H1 (cell line): Measurements from ENCODE around the gene HAND1. TPM values are rescaled to one million over a fixed set of nuclear protein-coding genes. Genes with fewer than 3 reads are reported as not detected.
A peak's percentile ranks its signal among the peaks of the same experiment; 100 is the strongest.

Experiments used
- CTCF ChIA-PET: fragments of 300-600 bp; sonication (Branson Sonifier 250); formaldehyde crosslinking; loops from one replicate; lab custom pipeline; 2021; ENCODE audit not compliant: partially characterized antibody; lab: Charles Lee
- POLR2A ChIA-PET: fragments of 300-600 bp; sonication (Branson Sonifier 250); formaldehyde crosslinking; loops from one replicate; lab custom pipeline; 2021; ENCODE audit warnings: inconsistent platforms; ENCODE audit not compliant: partially characterized antibody; lab: Charles Lee
- DNase-seq, 2 experiments: peaks; one replicate each; pipeline versions ENCODE4 v3.0.0 to v3.0.0-alpha.2; 2010 to 2022; ENCODE audit warnings: low spot score in 2 of 2, low read depth in 1 of 2, mixed read lengths in 1 of 2
- FAIRE-seq: peaks from 2 replicates; lab custom pipeline; 2011; peaks lifted over from hg19 to GRCh38; lab: Jason Lieb, UNC
- H2AFZ ChIP-seq: 2 replicates; pipeline ENCODE4 v1.8.1; 2012; ENCODE audit warnings: low read length, inconsistent platforms
- H2AK5ac ChIP-seq: 2 replicates; pipeline ENCODE4 v1.6.1; 2013; ENCODE audit warnings: low read depth, low read length
- H2BK120ac ChIP-seq: replicated peaks from 2 replicates; pipeline ENCODE3; 2013; ENCODE audit warnings: low read depth, low read length, inconsistent platforms
- H2BK12ac ChIP-seq: 2 replicates; pipeline ENCODE4 v1.6.1; 2013; ENCODE audit warnings: low read depth, low read length
- H2BK15ac ChIP-seq: 2 replicates; pipeline ENCODE4 v1.6.1; 2013; ENCODE audit warnings: low read length
- H2BK20ac ChIP-seq: 2 replicates; pipeline ENCODE4 v1.6.1; 2013; ENCODE audit warnings: low read length
- H2BK5ac ChIP-seq: 2 replicates; pipeline ENCODE4 v1.6.1; 2013; ENCODE audit warnings: low read depth, low read length
- H3K14ac ChIP-seq: 2 replicates; pipeline ENCODE4 v1.6.1; 2013; ENCODE audit warnings: inconsistent platforms; ENCODE audit not compliant: insufficient read length
- H3K18ac ChIP-seq: 2 replicates; pipeline ENCODE4 v1.6.1; 2013; ENCODE audit warnings: low read length; ENCODE audit errors: extremely low read depth
- H3K23ac ChIP-seq: 2 replicates; pipeline ENCODE4 v1.6.1; 2013; ENCODE audit warnings: inconsistent platforms; ENCODE audit not compliant: insufficient read length
- H3K23me2 ChIP-seq: 2 replicates; pipeline ENCODE4 v1.6.1; 2013; ENCODE audit warnings: low read depth, low read length
- H3K27ac ChIP-seq: 2 replicates; pipeline ENCODE4 v1.6.1; 2011; ENCODE audit warnings: low read depth, low read length, inconsistent platforms
- H3K27me3 ChIP-seq, 4 experiments: replicated peaks in 1 of 4; 1 replicate in 1 of 4; 2 replicates in 3 of 4; pipeline versions ENCODE4 v1.6.1 to v1.8.1; 2011 to 2013; ENCODE audit warnings: low read length in 3 of 4, mild to moderate bottlenecking in 3 of 4, inconsistent platforms in 2 of 4, mixed read lengths in 2 of 4, moderate library complexity in 1 of 4; ENCODE audit not compliant: control insufficient read depth in 3 of 4, insufficient read depth in 3 of 4; ENCODE audit errors: extremely low read depth in 1 of 4
- H3K36me3 ChIP-seq, 4 experiments: 2 replicates each; pipeline versions ENCODE4 v1.6.1 to v1.8.1; 2011 to 2013; ENCODE audit warnings: mild to moderate bottlenecking in 4 of 4, low read length in 3 of 4, moderate library complexity in 2 of 4, control low read depth in 1 of 4, inconsistent platforms in 1 of 4; ENCODE audit not compliant: insufficient read depth in 4 of 4, control insufficient read depth in 2 of 4
- H3K4ac ChIP-seq: replicated peaks from 2 replicates; pipeline ENCODE3; 2013; ENCODE audit warnings: low read length, low read depth, mixed read lengths, inconsistent platforms; ENCODE audit not compliant: insufficient read length
- H3K4me1 ChIP-seq, 4 experiments: replicated peaks in 1 of 4; 1 replicate in 1 of 4; 2 replicates in 3 of 4; pipeline versions ENCODE4 v1.6.1 to v1.8.1; 2011 to 2013; ENCODE audit warnings: low read length in 3 of 4, inconsistent platforms in 2 of 4, mixed read lengths in 1 of 4; ENCODE audit not compliant: insufficient read depth in 4 of 4, control insufficient read depth in 3 of 4
- H3K4me2 ChIP-seq, 2 experiments: 2 replicates each; pipeline versions ENCODE4 v1.6.1 to v1.8.1; 2011 to 2013; ENCODE audit warnings: low read depth in 2 of 2, low read length in 2 of 2, control low read depth in 1 of 2, inconsistent platforms in 1 of 2, mild to moderate bottlenecking in 1 of 2; ENCODE audit not compliant: insufficient read depth in 1 of 2
- H3K4me3 ChIP-seq, 4 experiments: fragments of 200-600, 300-600 bp in 1 of 4; sonication (generic), shearing (Covaris generic), sonication (Bioruptor Twin) in 1 of 4; 2 replicates each; pipeline versions ENCODE4 v1.5.1 to v1.8.1; 2011 to 2016; ENCODE audit warnings: low read length in 4 of 4, low read depth in 3 of 4, control low read depth in 2 of 4, inconsistent platforms in 2 of 4, mild to moderate bottlenecking in 2 of 4, mixed read lengths in 1 of 4, moderate library complexity in 1 of 4; ENCODE audit not compliant: insufficient read depth in 2 of 4; ENCODE audit errors: extremely low read depth in 1 of 4
- H3K56ac ChIP-seq: replicated peaks from 2 replicates; pipeline ENCODE3; 2013; ENCODE audit warnings: low read depth, mild to moderate bottlenecking, mixed read lengths, low read length, inconsistent platforms; ENCODE audit not compliant: insufficient read length
- H3K79me1 ChIP-seq: 2 replicates; pipeline ENCODE4 v1.6.1; 2013; ENCODE audit warnings: low read depth, low read length, control low read depth
- H3K79me2 ChIP-seq, 2 experiments: 2 replicates each; pipeline versions ENCODE4 v1.6.1 to v1.8.1; 2012 to 2013; ENCODE audit warnings: low read length in 2 of 2, mild to moderate bottlenecking in 2 of 2, inconsistent platforms in 1 of 2; ENCODE audit not compliant: insufficient read depth in 2 of 2, control insufficient read depth in 1 of 2
- H3K9ac ChIP-seq, 4 experiments: replicated peaks in 1 of 4; 1 replicate in 1 of 4; 2 replicates in 3 of 4; pipeline versions ENCODE4 v1.6.1 to v1.8.1; 2011 to 2013; ENCODE audit warnings: low read depth in 3 of 4, low read length in 3 of 4, control low read depth in 2 of 4, mild to moderate bottlenecking in 2 of 4, moderate library complexity in 2 of 4, inconsistent platforms in 1 of 4; ENCODE audit errors: extremely low read depth in 1 of 4
- H3K9me3 ChIP-seq, 2 experiments: 2 replicates each; pipeline versions ENCODE4 v1.6.1 to v1.8.1; 2012 to 2013; ENCODE audit warnings: mild to moderate bottlenecking in 2 of 2, moderate library complexity in 2 of 2, control low read depth in 1 of 2, inconsistent platforms in 1 of 2, low read depth in 1 of 2, low read length in 1 of 2, mixed read lengths in 1 of 2; ENCODE audit not compliant: insufficient read depth in 2 of 2
- H4K20me1 ChIP-seq, 2 experiments: replicated peaks in 1 of 2; 2 replicates each; pipeline versions ENCODE3 to v1.8.1; 2011 to 2013; ENCODE audit warnings: inconsistent platforms in 2 of 2, low read length in 2 of 2, mild to moderate bottlenecking in 1 of 2; ENCODE audit not compliant: insufficient read depth in 2 of 2, control insufficient read depth in 1 of 2
- H4K5ac ChIP-seq: 2 replicates; pipeline ENCODE4 v1.6.1; 2013; ENCODE audit warnings: low read length, low read depth, mixed read lengths, inconsistent platforms; ENCODE audit not compliant: insufficient read length
- H4K8ac ChIP-seq: 2 replicates; pipeline ENCODE4 v1.8.0; 2013; ENCODE audit warnings: mild to moderate bottlenecking, moderate library complexity, low read length, inconsistent platforms; ENCODE audit not compliant: insufficient read depth; ENCODE audit errors: extremely low read depth
- H4K91ac ChIP-seq: replicated peaks from 2 replicates; pipeline ENCODE3; 2013; ENCODE audit warnings: low read length, mixed read lengths, inconsistent platforms; ENCODE audit not compliant: insufficient read length
- RAD21 ChIP-seq, 2 experiments: IDR thresholded peaks in 1 of 2; conservative IDR thresholded peaks in 1 of 2; 2 replicates each; pipeline ENCODE4 v1.6.1; 2011; ENCODE audit warnings: low read depth in 2 of 2, low read length in 2 of 2, improper control_type of control experiment in 1 of 2, inconsistent platforms in 1 of 2, mild to moderate bottlenecking in 1 of 2, moderate library complexity in 1 of 2
- TAF7 ChIP-seq: optimal IDR thresholded peaks from 2 replicates; pipeline ENCODE3; 2011; ENCODE audit warnings: low read depth, mild to moderate bottlenecking, inconsistent platforms, low read length, moderate library complexity, borderline replicate concordance
- WGBS, 2 experiments: shearing (Covaris generic) in 1 of 2; methylation state at CpG; one replicate each; pipeline versions ENCODE4 v1.1.6 to v1.1.7; 2013 to 2015; ENCODE audit warnings: low lambda C conversion rate in 2 of 2, mixed read lengths in 2 of 2, inconsistent platforms in 1 of 2, low coverage in 1 of 2, missing lambda C conversion rate in 1 of 2; ENCODE audit not compliant: insufficient replicate concordance in 2 of 2, insufficient coverage in 1 of 2, insufficient read length in 1 of 2; ENCODE audit errors: extremely low coverage in 1 of 2, missing lambda C conversion rate in 1 of 2; 5-methylcytosine and 5-hydroxymethylcytosine counted together
- polyA plus RNA-seq, 7 experiments: library from polyadenylated mRNA; depleted of rRNA in 3 of 7; stranded (reverse) in 5 of 7; unstranded in 2 of 7; fragments of >200 nt in 5 of 7; fragments of 200-250 nt in 2 of 7; gene quantifications; 1 replicate in 5 of 7; 2 replicates in 1 of 7; 4 replicates in 1 of 7; pipeline versions ENCODE4 v1.2.1 to v1.2.3, GENCODE V29; 2011 to 2013; ENCODE audit warnings: missing spikeins in 2 of 7, mixed read lengths in 2 of 7
- total RNA-seq: library from RNA; stranded (reverse); fragmentation: NEBNext Ultra II Directional; extraction: Animal tissue kit (Norgen Biotek cat#: 25700); gene quantifications from 2 replicates; pipeline ENCODE4 v1.2.1, GENCODE V29; 2021
- TF ChIP-seq, protein P1 (sequence below), 3 experiments: IDR thresholded peaks; 1 replicate in 2 of 3; 2 replicates in 1 of 3; pipeline versions ENCODE4 v1.5.1 to v1.6.1; 2011; ENCODE audit warnings: low read length in 3 of 3, mild to moderate bottlenecking in 3 of 3, inconsistent platforms in 2 of 3, low read depth in 1 of 3, moderate library complexity in 1 of 3; ENCODE audit not compliant: insufficient read depth in 1 of 3; ENCODE audit errors: control extremely low read depth in 1 of 3

Gene HAND1
- total and polyA plus RNA-seq, 2 of the 8 experiments (the other 6 are each of a cell fraction or from before 2014, with no cell fraction given) = 0.06 TPM; not detected in 1

DNA sequence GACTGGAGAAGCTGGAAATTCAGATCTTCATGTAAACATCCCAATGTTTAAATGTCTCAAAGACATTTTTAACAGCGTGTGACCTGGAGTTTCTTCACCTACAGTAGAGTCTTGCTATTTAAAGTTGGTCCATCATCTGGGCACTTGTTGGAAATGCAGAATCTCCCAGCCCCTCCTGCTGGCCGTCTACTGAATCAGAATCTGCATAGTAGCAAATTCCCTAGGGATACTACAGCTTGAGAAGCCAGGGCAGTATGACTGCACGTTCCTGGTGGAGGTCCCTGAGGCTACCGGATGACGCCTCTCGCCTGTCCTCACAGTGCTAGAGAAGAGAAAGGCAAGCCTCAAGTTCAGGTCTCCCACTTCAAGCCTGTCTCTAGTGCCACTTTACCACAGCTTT, 16.5 kb downstream of the HAND1 start:
- Histone ChIP-seq H3K4ac (no peak overlapping the region), H3K4me1 (peaks cover 0 to 3% (median 0%) of the 10 kb centered on the region in 4 experiments; a peak in 3 of 7 replicates), H4K5ac (no peak overlapping the region), H2BK15ac (no peak overlapping the region), H3K14ac (no peak overlapping the region), H3K79me1 (no peaks in the 10 kb centered on the region), H2BK20ac (no peak overlapping the region), H3K23me2 (no peaks in the 10 kb centered on the region), H2BK5ac (no peak overlapping the region), H3K4me3 (no peak overlapping the region), H4K20me1 (no peaks in the 10 kb centered on the region), H2BK12ac (no peak overlapping the region; the same call in 1 of the 2 replicates), H3K36me3 (peaks cover 3 to 4% (median 3%) of the 10 kb centered on the region in 4 experiments; a peak in 6 of 8 replicates), H3K4me2 (no peak overlapping the region), H3K27ac (no peak overlapping the region), H4K91ac (no peak overlapping the region), H4K8ac (no peak overlapping the region), H3K56ac (no peak overlapping the region), H2AK5ac (no peak overlapping the region), H3K27me3 (peaks cover 0 to 3% (median under 1%) of the 10 kb centered on the region in 4 experiments; a peak in 1 of 7 replicates), H3K9me3 (no peaks in the 10 kb centered on the region), H3K9ac (no peak overlapping the region), H3K18ac (no peak overlapping the region), H3K23ac (no peak overlapping the region), H2AFZ (no peak overlapping the region), H3K79me2 (no peaks in the 10 kb centered on the region)
- POLR2A ChIA-PET = interaction anchor here (0.6 to 1.2 kb wide), 2 partner anchors 15 to 29 kb away, joined by 3 read pairs; partner anchors contain the start of gene SAP30L
- DNase-seq (no peak), FAIRE-seq (no peak)
- 53% methylated on average over 6 of the region's 6 CpGs; no CpG with 5 or more reads in 1 of the 2 experiments for WGBS, 2 experiments
- CTCF ChIA-PET = interaction anchor here (0.6 to 16.1 kb wide), 26 partner anchors 10 to 487 kb away, joined by 3 to 273 read pairs (median 6); partner anchors contain the start of gene SAP30L
- TF ChIP-seq TAF7 (no peak), RAD21 (IDR thresholded peaks at IDR 0.05 in 1 of 2, conservative IDR thresholded peaks at IDR 0.05 in 1 of 2; ENCODE audit: low read depth in 2 of 2, low read length in 2 of 2) (peak; percentile 52 to 60)
- TF ChIP-seq, protein P1, sequence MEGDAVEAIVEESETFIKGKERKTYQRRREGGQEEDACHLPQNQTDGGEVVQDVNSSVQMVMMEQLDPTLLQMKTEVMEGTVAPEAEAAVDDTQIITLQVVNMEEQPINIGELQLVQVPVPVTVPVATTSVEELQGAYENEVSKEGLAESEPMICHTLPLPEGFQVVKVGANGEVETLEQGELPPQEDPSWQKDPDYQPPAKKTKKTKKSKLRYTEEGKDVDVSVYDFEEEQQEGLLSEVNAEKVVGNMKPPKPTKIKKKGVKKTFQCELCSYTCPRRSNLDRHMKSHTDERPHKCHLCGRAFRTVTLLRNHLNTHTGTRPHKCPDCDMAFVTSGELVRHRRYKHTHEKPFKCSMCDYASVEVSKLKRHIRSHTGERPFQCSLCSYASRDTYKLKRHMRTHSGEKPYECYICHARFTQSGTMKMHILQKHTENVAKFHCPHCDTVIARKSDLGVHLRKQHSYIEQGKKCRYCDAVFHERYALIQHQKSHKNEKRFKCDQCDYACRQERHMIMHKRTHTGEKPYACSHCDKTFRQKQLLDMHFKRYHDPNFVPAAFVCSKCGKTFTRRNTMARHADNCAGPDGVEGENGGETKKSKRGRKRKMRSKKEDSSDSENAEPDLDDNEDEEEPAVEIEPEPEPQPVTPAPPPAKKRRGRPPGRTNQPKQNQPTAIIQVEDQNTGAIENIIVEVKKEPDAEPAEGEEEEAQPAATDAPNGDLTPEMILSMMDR (IDR thresholded peaks at IDR 0.05; ENCODE audit: control extremely low read depth in 1 of 3, insufficient read depth in 1 of 3, low read depth in 1 of 3, low read length in 3 of 3) = peak; percentile 14 to 53 (median 42); a peak in 3 of 4 replicates
- TF ChIP-seq, all 59 proteins: peak for 2
- H2BK120ac ChIP-seq = no peak overlapping the region
